ENCODE data around the gene ANGPTL4.
A peak's percentile ranks its signal among the peaks of the same experiment; 100 is the strongest.
"Not testable (repeated sequence)": the region's sequence is repeated elsewhere in the genome, so short reads cannot be mapped to it uniquely, and the experiment has no call there.

Gene ANGPTL4

DNA sequence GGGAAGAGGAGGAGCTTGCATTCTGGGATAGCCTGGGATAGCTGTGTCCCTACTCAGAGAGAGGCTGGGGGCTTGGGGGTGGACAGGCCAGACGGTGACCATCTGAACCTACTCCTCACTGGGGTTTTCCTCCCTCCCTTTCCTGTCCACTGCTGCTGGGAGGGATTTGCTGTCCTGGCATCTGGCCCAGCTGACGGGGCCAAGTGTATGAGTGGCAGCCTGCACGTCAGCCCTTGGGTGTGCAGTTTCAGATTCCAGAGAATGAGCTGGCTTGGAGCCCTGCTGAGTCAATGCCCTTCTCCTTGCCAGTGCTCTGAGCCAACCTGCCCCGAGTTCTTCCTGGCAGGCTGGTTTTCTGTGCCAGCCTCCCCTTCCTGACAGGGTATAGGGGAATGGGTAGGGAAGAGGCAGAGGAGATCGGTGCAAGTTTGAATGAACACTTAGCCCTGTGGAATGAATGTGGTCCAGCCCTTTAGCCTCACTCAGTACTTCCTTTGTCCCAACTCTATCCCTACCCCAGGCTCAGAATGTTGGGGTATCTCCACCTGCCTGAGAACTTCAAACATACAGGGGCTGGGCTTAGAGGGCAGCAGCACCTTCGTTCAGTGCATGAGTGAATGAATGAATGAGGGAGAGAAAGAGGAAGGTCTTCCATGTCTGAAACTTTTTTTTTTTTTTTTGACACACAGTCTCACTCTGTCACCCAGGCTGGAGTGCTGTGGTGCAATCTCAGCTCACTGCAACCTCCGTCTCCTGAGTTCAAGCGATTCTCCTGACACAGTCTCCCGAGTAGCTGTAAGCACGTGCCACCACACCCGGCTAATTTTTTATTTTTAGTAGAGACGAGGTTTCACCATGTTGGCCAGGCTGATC is 1.8 kb upstream of the ANGPTL4 start:
- Mint-ChIP-seq H3K4me1 (ENCODE audit: low read depth) (peaks cover 15% of the 10 kb centered on the region), H3K27ac (no peak overlapping the region), H3K9me3 (no peaks in the 10 kb centered on the region), H3K27me3 (ENCODE audit: low read depth) (peaks cover 19% of the 10 kb centered on the region), H3K4me3 (peak overlapping the region; percentile 40), H3K36me3 (ENCODE audit: low read depth) (no peaks in the 10 kb centered on the region)
- peak; percentile 30 for DNase-seq (ENCODE audit: low spot score)

DNA sequence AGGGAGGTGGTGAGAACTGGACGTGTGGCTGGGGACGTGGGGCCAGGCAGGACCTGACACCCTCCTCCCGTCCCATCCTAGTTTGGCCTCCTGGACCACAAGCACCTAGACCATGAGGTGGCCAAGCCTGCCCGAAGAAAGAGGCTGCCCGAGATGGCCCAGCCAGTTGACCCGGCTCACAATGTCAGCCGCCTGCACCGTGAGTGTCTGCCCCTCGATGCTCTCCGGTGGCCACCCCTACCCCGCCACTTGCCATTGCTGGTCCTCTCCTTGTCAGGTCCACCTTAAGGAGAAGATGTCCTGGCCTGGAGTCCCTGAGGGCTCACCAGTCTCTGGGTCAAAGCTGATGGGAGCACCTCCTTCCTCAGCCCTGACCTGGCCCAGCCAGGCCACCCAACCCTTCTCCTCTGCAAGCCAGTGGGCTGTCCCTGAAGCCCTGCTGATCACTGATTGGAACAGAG is 2.2 kb downstream of the ANGPTL4 start:
- no peak for DNase-seq (ENCODE audit: low spot score)
- no peaks in the 10 kb centered on the region for H3K36me3 Mint-ChIP-seq (ENCODE audit: low read depth)
- H3K27me3 Mint-ChIP-seq (ENCODE audit: low read depth): peaks cover 23% of the 10 kb centered on the region
- H3K9me3 Mint-ChIP-seq: no peaks in the 10 kb centered on the region
- H3K4me3 Mint-ChIP-seq: no peak overlapping the region
- H3K4me1 Mint-ChIP-seq (ENCODE audit: low read depth): peaks cover 19% of the 10 kb centered on the region
- H3K27ac Mint-ChIP-seq: no peak overlapping the region

DNA sequence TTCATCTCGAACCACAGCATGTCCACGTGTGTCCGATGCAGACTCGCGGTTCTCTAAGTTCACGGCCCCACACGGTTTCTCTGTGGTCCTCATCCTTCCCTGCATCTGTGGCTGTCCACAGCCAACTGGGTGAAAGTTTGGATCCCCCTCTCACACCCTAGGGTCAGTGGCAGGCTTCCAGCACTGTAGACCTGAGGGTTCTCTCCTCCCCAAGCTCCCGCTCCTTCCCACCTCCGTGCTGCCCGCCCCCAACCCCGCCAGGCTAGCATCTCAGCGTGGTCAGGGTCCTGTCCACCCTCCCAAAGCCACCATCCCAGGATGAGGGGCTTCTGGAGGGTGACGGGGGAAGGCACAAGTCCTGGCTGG is 3.0 kb downstream of the ANGPTL4 start:
- H3K27ac Mint-ChIP-seq: no peak overlapping the region
- no peaks in the 10 kb centered on the region for H3K9me3 Mint-ChIP-seq
- H3K4me1 Mint-ChIP-seq (ENCODE audit: low read depth): peaks cover 16% of the 10 kb centered on the region
- no peaks in the 10 kb centered on the region for H3K36me3 Mint-ChIP-seq (ENCODE audit: low read depth)
- H3K4me3 Mint-ChIP-seq: no peak overlapping the region
- DNase-seq (ENCODE audit: low spot score): no peak
- H3K27me3 Mint-ChIP-seq (ENCODE audit: low read depth): peaks cover 23% of the 10 kb centered on the region

DNA sequence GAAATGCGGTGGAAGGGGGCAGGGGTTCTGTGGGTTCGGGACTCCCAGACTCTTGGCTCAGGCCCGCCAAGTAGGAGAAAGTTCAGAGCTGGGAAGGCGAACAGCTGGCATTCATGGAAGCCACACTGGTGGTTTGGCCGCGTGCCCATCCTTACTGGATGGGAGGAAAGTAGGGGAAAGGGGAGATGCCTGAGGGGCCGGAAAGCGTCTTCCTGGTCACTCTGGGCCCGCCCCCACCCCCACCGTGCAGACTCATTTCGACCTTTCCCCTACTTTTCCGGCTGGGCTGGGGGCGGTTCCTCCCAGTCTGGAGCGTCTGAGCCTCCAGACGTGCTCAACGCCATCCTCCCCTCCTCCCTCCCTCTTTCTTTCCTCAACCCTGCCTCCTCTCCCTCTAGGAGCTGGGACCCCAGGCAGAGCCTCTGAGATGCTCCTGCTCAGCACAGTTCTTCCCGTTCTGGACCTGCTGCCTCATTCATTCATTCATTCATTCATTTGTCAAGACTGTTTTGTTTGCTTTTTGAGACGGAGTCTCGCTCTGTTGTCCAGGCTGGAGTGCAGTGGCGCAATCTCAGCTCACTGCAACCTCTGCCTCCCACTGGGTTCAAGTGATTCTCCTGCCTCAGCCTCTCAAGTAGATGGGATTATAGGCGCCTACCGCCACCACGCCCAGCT is 3.5 kb downstream of the ANGPTL4 start:
- Mint-ChIP-seq H3K36me3 (ENCODE audit: low read depth) (no peaks in the 10 kb centered on the region), H3K9me3 (no peaks in the 10 kb centered on the region), H3K4me1 (ENCODE audit: low read depth) (peaks cover 11% of the 10 kb centered on the region), H3K27me3 (ENCODE audit: low read depth) (peaks cover 23% of the 10 kb centered on the region), H3K4me3 (no peak overlapping the region), H3K27ac (no peak overlapping the region)
- DNase-seq (ENCODE audit: low spot score): no peak

DNA sequence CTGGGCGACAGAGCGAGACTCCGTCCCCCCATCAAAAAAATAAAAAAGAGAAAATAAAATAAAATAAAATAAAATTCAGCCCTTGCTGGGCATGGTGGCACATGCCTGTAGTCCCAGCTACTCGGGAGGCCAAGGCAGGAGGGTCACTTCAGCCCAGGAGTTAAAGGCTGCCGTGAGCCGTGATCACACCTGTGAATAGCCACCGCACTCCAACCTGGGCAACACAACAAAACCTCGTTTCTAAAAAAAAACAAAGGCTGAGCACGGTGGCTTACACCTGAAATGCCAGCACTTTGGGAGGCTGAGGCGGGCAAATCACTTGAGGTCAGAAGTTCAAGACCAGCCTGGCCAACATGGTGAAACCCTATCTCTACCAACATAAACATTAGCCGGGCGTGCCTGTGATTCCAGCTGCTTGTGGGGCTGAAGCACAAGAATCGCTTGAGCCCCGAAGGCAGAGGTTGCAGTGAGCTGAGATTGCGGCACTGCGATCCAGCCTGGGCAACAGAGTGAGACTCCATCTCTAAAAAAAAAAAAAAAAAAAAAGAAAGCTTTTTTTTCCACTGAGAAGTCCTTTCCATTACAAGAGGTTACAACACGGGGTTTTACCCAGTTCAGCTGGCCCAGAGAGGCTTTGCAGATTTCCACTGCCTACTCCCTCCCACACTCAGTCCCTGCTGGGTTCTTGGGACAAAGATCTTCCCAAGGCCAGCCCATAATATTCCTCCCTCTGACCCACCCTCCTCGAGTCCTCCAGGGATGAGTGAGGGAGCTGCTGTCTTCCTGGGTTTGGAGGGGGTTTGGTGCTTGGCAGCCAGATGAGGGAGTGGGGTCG is 6.4 kb downstream of the ANGPTL4 start:
- Mint-ChIP-seq H3K27me3 (ENCODE audit: low read depth) (peaks cover 16% of the 10 kb centered on the region), H3K4me1 (ENCODE audit: low read depth) (peaks cover 7% of the 10 kb centered on the region), H3K4me3 (no peak overlapping the region), H3K27ac (no peak overlapping the region), H3K36me3 (ENCODE audit: low read depth) (no peaks in the 10 kb centered on the region), H3K9me3 (no peaks in the 10 kb centered on the region)
- DNase-seq (ENCODE audit: low spot score): no peak

DNA sequence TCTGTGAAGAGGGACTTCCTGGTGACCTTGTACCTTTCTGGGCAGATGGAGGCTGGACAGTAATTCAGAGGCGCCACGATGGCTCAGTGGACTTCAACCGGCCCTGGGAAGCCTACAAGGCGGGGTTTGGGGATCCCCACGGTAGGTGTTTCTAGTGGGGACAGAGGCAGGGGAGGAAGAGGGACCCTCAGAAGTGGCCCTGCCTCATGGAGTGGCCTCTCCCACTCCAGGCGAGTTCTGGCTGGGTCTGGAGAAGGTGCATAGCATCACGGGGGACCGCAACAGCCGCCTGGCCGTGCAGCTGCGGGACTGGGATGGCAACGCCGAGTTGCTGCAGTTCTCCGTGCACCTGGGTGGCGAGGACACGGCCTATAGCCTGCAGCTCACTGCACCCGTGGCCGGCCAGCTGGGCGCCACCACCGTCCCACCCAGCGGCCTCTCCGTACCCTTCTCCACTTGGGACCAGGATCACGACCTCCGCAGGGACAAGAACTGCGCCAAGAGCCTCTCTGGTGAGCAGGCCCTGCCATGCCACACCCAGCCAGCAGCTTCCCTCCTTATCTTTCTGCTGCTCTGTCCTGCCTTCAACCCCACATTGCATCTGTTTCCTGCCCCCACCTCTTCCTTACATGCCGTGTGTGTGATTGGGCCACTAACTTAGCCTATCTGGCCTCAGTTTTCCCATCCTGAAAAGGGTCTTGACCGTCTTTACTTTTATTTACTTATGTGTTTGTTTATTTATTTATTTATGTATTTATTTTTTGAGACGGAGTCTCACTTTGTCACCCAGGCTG is 7.3 kb downstream of the ANGPTL4 start:
- Mint-ChIP-seq H3K27me3 (ENCODE audit: low read depth) (peaks cover 8% of the 10 kb centered on the region), H3K4me3 (no peak overlapping the region), H3K9me3 (no peaks in the 10 kb centered on the region), H3K27ac (no peak overlapping the region), H3K4me1 (ENCODE audit: low read depth) (peaks cover 7% of the 10 kb centered on the region), H3K36me3 (ENCODE audit: low read depth) (no peaks in the 10 kb centered on the region)
- no peak for DNase-seq (ENCODE audit: low spot score)

DNA sequence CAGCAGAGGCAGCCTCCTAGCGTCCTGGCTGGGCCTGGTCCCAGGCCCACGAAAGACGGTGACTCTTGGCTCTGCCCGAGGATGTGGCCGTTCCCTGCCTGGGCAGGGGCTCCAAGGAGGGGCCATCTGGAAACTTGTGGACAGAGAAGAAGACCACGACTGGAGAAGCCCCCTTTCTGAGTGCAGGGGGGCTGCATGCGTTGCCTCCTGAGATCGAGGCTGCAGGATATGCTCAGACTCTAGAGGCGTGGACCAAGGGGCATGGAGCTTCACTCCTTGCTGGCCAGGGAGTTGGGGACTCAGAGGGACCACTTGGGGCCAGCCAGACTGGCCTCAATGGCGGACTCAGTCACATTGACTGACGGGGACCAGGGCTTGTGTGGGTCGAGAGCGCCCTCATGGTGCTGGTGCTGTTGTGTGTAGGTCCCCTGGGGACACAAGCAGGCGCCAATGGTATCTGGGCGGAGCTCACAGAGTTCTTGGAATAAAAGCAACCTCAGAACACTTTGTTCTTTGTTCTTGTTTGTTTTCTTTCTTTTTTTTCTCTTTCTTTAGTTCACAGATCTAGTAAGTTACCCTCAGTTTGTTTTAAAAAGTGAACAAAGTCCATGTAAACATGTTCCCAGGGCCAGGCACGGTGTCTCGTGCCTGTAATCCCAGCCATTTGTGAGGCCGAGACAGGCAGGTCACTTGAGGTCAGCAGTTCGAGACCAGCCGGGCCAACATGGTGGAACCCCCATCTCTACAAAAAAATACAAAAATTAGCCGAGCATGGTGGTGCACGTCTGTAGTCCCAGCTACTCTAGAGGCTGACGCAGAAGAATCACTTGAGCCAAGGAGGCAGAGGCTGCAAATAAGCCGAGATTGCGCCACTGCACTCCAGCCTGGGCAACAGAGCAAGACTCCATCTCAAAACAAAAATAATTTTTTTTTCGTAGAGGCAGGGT is 10.2 kb downstream of the ANGPTL4 start:
- no peaks in the 10 kb centered on the region for H3K27me3 Mint-ChIP-seq (ENCODE audit: low read depth)
- no peak overlapping the region for H3K4me3 Mint-ChIP-seq
- no peak for DNase-seq (ENCODE audit: low spot score)
- H3K27ac Mint-ChIP-seq: no peak overlapping the region
- H3K4me1 Mint-ChIP-seq (ENCODE audit: low read depth): peaks cover 5% of the 10 kb centered on the region
- no peaks in the 10 kb centered on the region for H3K9me3 Mint-ChIP-seq
- no peaks in the 10 kb centered on the region for H3K36me3 Mint-ChIP-seq (ENCODE audit: low read depth)

DNA sequence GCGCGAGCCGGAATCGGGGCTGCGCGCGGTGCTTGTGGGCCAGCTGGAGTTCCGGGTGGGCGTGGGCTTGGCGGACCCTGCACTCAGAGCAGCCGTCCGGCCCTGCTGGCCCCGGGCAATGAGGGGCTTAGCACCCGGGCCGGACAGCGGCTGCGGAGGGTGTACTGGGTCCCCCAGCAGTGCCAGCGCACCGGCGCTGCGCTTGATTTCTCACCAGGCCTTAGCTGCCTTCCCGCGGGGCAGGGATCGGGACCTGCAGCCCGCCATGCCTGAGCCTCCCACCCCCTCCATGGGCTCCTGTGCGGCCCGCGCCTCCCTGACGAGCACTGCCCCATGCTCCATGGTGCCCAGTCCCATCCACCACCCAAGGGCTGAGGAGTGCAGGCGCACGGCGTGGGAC is 11.8 kb downstream of the ANGPTL4 start:
- not testable (repeated sequence) for H3K36me3 Mint-ChIP-seq (ENCODE audit: low read depth); H3K27ac Mint-ChIP-seq; H3K9me3 Mint-ChIP-seq; DNase-seq (ENCODE audit: low spot score); H3K4me1 Mint-ChIP-seq (ENCODE audit: low read depth); H3K27me3 Mint-ChIP-seq (ENCODE audit: low read depth); H3K4me3 Mint-ChIP-seq

DNA sequence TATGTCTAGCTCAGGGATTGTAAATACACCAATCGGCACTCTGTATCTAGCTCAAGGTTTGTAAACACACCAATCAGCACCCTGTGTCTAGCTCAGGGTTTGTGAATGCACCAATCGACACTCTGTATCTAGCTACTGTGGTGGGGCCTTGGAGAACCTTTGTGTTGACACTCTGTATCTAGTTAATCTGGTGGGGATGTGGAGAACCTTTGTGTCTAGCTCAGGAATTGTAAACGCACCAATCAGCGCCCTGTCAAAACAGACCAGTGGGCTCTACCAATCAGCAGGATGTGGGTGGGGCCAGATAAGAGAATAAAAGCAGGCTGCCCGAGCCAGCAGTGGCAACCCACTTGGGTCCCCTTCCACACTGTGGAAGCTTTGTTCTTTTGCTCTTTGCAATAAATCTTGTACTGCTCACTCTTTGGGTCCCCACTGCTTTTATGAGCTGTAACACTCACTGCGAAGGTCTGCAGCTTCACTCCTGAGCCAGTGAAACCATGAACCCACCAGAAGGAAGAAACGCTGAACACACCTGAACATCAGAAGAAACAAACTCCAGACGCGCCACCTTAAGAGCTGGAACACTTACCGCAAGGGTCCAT is 12.5 kb downstream of the ANGPTL4 start:
- H3K27me3 Mint-ChIP-seq (ENCODE audit: low read depth); H3K4me1 Mint-ChIP-seq (ENCODE audit: low read depth); H3K36me3 Mint-ChIP-seq (ENCODE audit: low read depth); H3K4me3 Mint-ChIP-seq; H3K9me3 Mint-ChIP-seq; DNase-seq (ENCODE audit: low spot score); H3K27ac Mint-ChIP-seq: not testable (repeated sequence)

DNA sequence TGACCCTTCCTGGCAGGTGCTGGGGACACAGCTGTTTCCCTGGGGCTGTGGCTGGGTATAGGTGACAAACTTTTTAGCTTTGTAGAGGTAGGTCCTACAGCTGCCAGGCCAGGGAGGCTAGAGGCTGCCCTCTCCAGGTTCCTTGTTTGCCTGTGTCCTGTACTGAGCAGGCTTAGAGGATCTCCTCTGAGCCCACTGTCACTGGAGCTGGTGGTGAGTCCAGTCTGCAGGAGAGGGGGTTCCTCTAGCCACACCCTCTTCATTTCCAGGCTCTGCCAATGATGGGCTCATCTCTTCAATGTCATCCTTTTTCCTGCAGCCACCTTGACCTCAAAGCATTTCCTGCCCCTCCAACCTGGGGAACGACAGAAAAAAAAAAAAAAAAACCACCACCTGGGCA is 13.6 kb downstream of the ANGPTL4 start:
- Mint-ChIP-seq H3K4me1 (ENCODE audit: low read depth) (peaks cover 5% of the 10 kb centered on the region), H3K27me3 (ENCODE audit: low read depth) (no peaks in the 10 kb centered on the region), H3K36me3 (ENCODE audit: low read depth) (no peaks in the 10 kb centered on the region), H3K27ac (no peak overlapping the region), H3K4me3 (no peak overlapping the region), H3K9me3 (peaks cover 4% of the 10 kb centered on the region)
- DNase-seq (ENCODE audit: low spot score): no peak

DNA sequence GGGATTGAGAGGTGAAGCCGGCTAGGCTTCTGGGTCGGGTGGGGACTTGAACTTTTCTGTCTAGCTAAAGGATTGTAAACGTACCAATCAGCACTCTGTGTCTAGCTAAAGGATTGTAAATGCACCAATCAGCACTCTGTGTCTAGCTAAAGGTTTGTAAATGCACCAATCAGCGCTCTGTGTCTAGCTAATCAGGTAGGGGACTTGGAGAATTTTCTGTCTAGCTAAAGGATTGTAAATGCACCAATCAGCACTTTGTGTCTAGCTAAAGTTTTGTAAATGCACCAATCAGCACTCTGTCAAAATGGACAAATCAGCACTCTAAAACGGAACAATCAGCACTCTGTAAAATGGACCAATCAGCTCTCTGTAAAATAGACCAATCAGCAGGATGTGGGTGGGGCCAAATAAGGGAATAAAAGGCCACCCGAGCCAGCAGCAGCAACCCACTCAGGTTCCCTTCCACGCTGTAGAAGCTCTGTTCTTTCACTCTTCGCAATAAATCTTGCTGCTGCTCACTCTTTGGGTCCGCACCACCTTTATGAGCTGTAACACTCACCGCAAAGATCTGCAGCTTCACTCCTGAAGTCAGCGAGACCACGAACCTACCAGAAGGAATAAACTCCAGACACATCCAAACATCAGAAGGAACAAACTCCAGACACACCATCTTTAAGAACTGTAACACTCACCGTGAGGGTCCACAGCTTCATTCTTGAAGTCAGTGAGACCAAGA is 15.4 kb downstream of the ANGPTL4 start:
- not testable (repeated sequence) for DNase-seq (ENCODE audit: low spot score); H3K9me3 Mint-ChIP-seq; H3K36me3 Mint-ChIP-seq (ENCODE audit: low read depth); H3K4me3 Mint-ChIP-seq; H3K4me1 Mint-ChIP-seq (ENCODE audit: low read depth); H3K27me3 Mint-ChIP-seq (ENCODE audit: low read depth); H3K27ac Mint-ChIP-seq

DNA sequence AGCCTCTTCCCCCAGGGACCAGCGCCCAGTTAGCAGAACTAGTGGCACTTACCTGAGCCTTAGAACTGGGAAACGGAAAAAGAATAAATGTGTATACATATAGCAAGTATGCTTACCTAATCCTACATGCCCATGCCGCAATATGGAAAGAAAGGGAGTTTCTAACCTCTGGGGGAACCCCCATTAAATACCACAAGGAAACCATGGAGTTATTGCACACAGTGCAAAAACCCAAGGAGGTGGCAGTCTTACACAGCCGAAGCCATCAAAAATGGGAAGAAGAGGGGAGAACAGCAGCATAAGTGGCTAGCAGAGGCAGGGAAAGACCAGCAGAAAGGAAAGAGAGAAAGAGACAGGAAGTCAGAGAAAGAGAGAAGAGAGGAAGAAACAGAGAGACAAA is 20.6 kb downstream of the ANGPTL4 start:
- H3K27ac Mint-ChIP-seq; H3K27me3 Mint-ChIP-seq (ENCODE audit: low read depth); H3K36me3 Mint-ChIP-seq (ENCODE audit: low read depth); DNase-seq (ENCODE audit: low spot score); H3K4me3 Mint-ChIP-seq; H3K9me3 Mint-ChIP-seq; H3K4me1 Mint-ChIP-seq (ENCODE audit: low read depth): not testable (repeated sequence)
